ENCODE data around the gene DUSP28.

Gene DUSP28

DNA sequence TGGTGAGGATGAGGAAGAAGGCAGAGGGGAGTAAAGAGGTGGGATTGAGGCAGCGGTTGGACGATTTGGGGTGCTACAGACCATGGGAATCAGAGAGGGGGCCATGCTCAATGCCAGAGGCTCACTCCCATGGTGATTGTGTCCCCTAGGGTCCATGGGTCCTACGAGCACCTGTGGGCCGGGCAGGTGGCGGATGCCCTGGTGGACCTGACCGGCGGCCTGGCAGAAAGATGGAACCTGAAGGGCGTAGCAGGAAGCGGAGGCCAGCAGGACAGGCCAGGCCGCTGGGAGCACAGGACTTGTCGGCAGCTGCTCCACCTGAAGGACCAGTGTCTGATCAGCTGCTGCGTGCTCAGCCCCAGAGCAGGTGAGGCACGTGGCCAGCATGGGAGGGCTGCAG is 31.6 kb downstream of the DUSP28 start:
- TF ChIP-seq CTCF (conservative IDR thresholded peaks at IDR 0.05) (no peak), ZFX (IDR thresholded peaks at IDR 0.05) (no peak)
- no peak overlapping the region for H3K27ac ChIP-seq

- TF ChIP-seq ZFX (IDR thresholded peaks at IDR 0.05) (no peak), CTCF (conservative IDR thresholded peaks at IDR 0.05) (no peak)
- H3K27ac ChIP-seq, result no peak overlapping the region
Observed at GRCh38 chr2:240593026-240593702, 33.0 kb downstream of the DUSP28 start.

DNA sequence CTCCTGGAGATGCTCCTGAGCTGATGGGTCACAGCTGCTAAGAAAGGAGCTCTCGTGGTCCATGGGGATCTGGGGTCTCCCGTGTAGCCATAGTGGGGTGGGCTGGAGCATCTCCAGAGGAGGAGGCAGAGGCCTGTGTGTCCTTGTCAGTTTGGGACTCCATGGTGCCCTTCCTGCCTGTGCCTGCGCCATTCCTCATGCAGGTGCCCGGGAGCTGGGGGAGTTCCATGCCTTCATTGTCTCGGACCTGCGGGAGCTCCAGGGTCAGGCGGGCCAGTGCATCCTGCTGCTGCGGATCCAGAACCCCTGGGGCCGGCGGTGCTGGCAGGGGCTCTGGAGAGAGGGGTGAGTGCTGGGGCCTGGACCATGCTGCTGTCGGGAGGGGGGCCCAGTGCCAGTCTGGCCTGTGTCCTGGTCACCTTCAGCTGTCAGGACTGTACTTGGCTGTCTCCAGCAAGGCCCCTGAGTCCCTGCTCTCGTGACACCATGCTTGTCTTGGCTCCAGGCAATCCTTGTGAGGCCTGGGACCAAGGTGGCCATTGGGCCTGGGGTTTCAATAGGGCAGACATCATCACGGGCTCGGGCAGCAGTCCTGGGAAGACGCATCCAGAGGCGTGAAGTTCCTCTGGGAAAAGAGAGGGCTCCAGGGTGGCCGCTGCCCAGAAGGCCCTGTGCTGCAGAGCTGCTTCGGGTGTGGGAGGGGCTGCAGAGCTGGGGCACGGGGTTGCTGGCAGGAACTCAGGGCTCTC is 33.7 kb downstream of the DUSP28 start:
- TF ChIP-seq CTCF (conservative IDR thresholded peaks at IDR 0.05), result no peak
- no peak overlapping the region for H3K27ac ChIP-seq

DNA sequence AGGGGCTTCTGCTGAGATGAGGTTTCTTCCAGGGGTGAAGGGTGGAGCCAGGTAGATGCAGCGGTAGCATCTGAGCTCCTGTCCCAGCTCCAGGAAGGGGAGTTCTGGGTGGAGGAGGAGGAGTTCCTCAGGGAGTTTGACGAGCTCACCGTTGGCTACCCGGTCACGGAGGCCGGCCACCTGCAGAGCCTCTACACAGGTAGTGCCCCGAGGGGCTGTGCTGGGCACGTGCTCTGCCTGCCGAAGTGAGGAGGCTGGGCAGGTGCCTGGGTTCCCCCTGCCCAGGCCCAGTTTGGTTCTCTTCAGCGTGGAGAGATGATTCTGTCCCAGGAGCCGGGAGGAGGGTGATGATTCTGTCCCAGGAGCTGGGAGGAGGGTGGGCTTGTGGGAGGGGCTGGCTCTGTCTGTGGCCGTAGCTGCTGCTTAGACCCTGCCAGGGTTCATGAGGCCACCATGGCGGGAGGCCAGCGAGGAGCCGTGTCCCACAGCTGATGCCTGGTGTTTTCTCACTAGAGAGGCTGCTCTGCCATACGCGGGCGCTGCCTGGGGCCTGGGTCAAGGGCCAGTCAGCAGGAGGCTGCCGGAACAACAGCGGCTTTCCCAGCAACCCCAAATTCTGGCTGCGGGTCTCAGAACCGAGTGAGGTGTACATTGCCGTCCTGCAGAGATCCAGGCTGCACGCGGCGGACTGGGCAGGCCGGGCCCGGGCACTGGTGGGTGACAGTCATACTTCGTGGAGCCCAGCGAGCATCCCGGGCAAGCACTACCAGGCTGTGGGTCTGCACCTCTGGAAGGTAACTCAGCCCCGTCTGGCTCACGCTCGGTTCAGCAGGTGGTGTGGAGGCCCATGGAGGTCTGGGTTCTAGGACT is 34.6 kb downstream of the DUSP28 start:
- peak overlapping the region; percentile 57; the same call in 1 of the 2 replicates for H3K27ac ChIP-seq
- TF ChIP-seq ZFX (IDR thresholded peaks at IDR 0.05) (no peak), CTCF (conservative IDR thresholded peaks at IDR 0.05) (no peak)

DNA sequence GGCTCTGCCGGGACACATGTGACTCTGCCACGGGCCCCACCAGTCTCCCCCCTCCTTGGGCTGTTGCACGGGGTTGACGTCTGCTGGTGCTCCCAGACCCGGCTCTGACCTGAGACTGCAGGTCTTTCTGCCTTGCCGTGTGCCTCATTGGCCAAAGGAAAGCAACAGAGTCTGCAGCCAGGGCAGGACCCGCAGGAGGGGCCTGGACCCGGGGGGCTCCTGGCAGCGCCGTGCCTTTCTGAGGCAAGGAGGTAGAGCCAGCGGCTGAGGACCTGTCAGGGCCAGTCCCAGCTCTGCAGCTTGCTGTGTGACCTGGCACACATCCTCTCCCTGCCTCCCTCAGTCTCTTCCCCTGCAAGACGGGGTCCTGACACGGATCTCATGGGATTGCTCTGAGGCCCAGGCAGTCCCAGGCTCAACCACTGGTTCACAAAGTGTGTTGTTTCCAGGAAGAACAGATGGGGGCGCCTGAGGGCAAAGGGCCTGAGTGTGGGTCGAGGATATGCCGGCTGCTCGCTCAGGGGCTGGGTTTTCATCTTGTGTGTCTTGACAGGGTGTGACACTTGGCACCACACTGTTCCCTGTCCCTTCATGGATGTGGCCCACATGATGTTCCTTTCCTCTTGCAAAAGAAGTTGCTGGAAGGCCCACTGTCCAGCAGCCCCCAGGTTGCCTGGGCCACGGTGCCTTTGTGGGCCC is 35.4 kb downstream of the DUSP28 start:
- H3K27ac ChIP-seq, result peak overlapping the region; percentile 57
- no peak for TF ChIP-seq ZFX (IDR thresholded peaks at IDR 0.05)
- no peak; the same call in 1 of the 2 replicates for TF ChIP-seq CTCF (conservative IDR thresholded peaks at IDR 0.05)

- H3K27ac ChIP-seq, result peak overlapping the region; percentile 57
- no peak for TF ChIP-seq ZFX (IDR thresholded peaks at IDR 0.05)
- no peak for TF ChIP-seq CTCF (conservative IDR thresholded peaks at IDR 0.05)
Observed at GRCh38 chr2:240596080-240596460, 35.9 kb downstream of the DUSP28 start.
